Stimulated activated CD4-positive, alpha-beta T cell treated with anti-CD3 and anti-CD28 coated beads, Interleukin-15, amount 100 ng/mL, for 24 hours (primary cell): ENCODE measurements around the gene IQSEC1.

Experiments
- DNase-seq: peaks from one replicate; pipeline ENCODE4 v3.0.0-alpha.2; 2020

The IQSEC1 gene

DNA sequence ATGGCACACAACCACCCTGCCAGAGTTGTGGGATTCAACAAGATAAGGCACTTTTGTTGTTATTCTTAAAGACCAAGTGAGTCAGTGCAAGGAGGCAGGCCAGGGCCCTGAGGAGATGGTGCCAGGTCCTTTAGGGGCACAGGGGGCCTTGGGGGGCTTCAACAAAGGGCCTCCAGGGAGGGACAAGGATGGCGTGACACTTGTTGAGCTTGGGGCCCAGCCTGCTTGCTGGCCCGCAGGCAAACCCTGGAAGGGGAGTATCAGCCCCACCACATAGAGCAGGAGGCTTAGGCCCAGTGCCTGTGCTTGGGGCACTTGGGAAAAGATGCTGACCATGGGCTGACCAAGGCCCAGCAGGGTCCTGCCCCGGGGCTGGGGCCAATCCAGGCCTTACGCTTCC lies 5.5 kb downstream of the IQSEC1 start:
- DNase-seq = no peak

DNA sequence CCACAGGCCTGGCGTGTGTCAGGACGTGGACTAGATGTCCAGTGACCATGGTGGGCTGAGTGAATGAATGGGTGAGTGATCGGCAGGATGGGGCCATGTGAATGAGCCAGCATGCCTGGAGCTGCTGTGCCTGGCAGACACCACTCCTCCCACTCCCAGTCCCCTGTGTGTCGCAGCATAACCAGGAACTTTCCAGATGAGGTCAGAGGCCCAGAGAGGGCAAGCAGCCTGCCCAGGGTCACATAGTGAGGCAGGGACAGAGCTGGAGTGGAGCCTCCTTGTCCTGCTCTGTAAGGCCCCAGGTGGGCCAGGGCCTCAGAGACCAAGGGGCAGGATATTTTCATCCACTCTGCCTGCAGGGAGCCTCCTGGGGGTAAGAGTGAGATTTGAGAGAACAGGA lies 6.4 kb downstream of the IQSEC1 start:
- no peak for DNase-seq

DNA sequence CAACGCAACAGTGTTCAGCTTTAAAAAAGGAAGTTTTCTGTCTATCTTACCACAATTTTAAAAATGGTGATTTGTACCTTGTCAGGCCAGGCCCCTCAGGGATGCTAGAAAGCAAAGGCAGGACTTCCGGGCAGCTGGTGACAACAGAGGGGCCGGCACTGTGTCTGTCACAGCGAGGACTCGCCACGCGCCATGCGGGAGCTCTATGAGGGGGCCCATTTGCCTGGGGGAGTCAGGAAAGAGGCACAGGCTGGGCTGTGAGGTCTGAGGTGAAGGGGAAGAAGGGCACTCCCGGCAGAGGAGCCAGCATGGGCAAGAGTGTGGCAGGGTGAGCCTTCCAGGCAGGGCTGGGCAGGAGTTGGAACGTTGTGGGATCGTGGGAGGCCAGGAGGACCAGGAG lies 7.0 kb downstream of the IQSEC1 start:
- DNase-seq = no peak

DNA sequence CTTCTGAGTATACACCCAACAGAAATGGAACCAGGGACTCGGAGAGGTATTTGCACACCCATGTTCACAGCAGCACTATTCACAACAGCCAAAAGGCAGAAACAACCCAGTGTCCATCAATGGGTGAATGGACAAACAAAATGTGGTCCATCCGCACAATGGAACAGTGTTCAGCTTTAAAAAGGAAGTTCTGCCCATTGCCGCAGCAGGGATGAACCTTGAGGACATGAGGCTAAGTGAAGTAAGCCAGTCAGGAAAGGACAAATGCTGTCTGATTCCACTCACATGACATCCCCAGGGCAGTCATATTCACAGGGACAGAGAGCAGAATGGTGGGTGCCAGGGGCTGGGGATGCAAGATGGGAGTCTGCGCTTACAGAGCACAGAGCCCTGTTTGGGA lies 7.5 kb downstream of the IQSEC1 start:
- no peak for DNase-seq

DNA sequence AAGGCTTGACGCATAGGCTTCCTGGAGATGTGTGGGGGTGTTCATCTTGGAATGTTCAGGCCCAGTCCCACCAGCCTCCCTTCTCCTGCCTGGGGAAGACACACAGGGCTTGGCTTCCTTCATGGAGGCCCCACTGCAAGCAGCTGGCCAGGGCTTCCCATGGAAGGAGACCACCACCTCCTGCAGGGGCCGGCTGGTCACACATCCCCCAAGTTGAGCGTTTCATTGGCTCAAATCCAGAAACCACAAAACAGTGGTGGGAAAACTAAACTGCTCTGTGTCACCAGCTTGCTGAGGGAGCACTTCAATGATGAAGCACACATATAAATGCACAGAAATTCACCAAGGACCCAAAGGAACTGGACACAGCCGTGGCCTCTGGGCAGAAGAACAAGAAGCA lies 8.3 kb downstream of the IQSEC1 start:
- no peak for DNase-seq

DNA sequence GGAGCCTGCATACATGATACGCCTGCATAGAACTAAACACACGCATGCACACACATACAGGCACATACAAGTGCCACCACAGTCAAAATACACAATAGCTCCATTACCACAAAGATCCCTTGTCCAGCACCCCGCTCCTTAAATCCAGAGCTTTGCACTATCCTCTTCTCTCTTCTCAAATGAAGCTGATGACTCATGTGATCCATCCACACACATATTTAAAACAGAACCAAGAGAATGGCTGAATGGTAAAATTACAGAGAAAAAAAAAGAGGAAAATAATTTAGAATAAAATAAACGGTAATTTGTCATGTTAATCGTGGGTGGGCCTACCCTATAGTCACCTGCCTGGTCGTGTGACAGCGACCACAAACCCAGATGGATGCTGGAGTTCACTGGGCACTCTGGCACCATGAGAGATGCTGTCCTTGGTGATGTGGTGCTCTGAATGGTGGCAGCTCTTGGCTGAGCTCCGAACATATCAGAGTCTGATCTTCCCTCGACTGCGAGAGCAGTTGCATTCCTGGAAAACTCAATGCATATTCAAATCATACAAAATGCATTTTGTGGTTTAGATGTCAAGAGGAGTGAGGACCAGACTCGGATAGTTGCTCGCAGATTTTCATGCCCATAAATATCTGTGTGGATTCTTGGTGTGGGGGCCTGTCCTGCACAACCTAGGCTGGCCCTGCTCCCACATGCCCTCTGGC lies 8.9 kb downstream of the IQSEC1 start:
- no peak for DNase-seq

DNA sequence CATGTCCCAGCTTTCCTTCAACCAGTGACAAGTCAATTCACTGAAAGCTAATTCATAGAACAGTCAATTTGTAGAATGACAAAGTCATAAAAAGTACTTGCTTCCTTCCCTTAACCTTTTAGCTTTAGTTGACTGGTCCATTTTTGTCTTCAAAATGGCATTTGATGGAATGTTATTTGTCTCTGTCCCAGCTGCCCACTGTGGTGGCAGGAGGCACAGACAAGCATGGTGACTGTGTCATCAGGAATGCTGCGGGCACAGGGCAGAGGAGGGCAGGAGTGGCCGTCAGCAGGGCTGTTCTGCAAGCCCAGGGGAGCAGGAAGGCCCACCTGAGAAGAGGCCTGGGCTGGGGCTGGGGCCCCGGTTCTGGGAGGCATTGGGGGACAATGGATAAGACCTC lies 10.0 kb downstream of the IQSEC1 start:
- no peak for DNase-seq

DNA sequence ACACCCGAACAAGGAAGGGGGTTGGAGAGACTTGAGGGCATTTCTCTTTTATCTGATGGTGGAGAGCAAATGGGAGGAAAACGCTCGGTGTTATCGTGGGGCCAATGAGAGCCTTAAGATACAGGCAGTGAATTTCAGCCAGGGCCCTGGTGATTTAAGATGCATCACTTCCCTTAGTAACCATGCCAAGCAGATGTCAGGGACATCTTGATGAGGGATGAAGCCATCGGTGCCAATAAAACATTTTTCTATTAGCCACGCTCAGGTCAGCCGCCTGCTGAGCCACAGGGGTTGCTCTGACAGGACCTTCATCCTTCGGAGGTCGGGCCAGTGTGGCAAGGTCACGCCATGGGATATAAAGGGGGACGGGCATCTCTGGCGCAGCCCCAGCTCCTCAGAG lies 10.6 kb downstream of the IQSEC1 start:
- DNase-seq = no peak

DNA sequence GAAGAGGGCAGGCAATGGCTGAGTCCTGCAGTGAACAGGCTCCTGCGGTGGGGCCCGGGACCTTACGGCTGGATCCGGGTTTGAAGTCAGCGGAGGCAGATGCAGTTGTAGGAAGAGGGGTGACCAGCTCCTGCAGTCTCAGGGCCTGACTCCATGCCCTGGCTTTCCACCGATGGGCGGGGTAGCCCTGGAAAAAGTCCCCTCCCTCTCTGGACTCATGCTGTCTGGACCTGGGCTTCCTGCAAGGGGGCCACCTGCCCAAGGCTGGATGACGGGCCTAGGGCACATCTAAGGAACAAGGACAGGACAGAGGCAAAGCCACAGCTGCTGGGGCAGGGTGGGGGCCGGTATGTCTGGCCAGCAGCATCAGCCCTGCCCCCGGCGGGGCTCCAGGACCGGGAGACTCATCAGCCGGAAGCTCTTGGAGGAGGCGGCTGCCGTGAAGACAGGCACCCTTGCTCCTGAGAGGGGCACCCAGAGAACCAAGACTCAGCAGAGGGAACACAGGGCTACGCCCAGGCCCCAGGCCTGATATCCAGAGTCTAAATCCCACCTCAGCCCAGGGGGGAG lies 12.8 kb downstream of the IQSEC1 start:
- DNase-seq = no peak

DNA sequence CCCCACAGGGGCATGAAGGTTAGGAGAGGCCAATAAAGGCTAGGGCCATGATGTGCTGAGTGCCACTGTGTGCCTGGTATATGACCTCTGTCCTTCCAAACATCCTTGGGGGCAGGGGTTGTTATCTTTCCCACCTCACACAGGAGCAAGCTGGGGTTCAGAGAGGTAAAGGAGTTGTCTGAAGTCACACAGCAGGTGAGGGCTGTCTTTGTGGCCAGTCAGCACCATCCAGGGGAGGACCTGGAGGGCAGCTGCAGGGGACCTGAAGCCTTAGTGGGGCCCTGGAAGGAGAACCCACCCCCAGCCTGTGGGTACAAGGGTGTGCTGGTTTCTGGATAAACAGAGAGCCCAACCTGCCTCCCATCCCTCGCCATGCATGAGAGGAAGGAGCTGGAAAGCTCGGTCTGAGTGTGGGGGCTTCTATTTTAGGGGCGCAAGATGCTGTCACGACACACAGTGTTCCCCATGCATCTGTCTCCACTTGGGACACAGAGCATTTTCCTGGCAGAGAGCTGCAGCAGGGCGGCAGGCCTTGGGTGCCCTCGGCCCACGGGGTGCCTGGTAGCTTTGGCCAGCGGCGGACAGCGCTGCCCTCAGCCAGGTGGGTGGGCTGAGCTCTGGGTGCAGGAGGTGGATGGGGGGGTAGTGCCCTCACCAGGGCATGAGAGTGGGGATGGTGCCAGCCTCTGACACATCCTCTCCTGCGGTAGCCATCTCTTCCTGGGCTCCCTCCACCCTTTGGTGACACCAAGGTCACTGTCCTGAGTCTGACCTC lies 14.7 kb downstream of the IQSEC1 start:
- DNase-seq = no peak

DNA sequence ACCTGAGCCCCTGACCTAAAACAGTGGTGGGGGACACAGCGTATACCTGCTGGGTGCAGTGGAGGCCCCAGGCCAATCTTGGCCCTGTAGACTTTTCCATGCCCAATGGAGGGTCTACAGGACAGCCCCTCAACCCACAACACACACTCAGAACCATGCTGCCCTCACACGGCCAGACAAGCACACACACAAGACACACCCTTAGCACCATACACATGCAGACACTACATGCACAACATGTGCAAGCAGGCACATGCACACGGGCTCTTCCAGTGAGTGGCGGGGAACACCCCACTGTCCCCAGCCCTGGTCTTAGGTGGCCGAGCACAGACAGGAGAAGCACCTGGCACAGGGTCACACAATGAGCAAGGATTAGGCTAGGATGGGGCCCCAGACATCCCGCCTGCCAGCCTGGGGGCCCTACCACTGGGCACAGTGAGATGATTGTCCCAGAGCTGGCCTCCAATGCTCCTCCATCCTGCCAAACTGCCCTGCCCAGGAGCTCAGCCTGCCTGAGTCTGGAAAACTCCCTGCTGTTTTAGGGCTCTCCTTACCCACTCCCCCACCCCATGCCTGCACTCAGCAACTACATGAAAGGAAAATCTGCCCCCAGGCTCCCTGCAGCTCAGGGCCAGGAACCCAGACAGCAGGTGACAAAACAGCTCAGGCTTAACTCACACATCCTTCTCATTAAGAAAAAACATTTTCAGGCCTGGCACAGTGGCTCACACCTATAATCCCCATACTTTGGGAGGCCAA lies 15.8 kb downstream of the IQSEC1 start:
- no peak for DNase-seq

DNA sequence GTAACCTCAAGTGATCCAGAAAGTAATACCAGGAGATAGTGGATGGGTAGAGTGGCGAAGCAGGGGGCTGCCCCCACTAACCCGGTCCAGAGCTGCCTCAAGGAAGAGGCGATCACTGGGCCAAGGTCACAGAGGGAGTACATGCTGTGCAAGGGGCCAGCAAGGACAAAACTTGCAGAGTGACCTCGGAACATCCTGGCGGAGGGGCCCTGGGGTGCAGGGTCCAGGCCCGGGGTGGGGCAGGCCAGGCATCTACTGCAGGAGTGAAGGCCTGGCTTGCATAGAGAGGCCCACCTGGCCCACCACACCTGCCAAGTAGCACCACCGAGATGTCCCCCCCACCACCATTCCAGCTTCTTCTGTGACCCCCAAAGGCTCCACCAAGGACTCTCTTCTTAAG lies 17.6 kb downstream of the IQSEC1 start:
- DNase-seq = no peak

DNA sequence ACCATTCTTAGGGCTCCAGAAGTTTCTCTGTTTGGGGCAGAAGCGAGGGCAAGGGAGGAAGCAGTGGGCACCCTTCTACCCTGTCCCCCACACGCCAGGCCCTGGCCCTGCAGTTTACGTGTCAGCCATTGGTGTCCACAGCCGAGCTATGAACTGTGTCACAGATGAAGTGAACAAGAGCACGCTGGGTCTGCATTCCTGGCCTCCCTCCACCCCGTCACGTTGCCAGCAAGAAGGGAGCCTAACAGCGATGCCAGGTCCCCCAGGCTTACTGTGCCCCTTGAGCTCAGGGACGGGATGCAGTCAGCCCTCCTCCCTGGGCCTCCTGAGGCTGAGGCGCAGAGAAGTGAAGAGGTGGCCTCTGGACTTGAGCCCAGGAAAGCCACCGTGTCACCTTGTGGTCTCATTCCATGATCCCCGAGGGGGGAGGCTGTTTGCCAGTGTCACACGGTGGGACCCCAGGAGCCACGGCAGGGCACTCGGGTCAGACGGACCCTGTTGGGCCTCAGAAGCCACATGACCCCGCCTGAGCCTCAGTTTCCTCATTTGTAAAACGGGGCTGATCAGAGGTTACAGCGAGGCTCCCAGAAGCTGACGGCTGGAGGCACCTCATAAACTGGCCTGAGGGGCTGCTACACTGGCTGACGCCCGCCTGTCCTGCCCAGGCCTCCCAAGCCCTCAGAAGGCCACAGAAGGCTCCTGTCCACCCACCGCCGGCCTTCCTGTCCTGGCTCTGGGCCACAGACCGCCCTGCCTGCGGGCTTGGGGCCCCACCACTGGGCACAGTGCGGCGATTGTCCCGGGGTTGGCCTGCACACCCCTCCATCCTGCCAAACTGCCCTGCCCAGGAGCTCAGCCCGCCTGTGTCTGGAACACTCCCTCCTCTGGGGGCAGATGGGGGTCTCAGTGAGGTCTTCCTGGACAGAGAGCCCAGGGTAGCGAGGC lies 18.6 kb downstream of the IQSEC1 start:
- DNase-seq = no peak

DNA sequence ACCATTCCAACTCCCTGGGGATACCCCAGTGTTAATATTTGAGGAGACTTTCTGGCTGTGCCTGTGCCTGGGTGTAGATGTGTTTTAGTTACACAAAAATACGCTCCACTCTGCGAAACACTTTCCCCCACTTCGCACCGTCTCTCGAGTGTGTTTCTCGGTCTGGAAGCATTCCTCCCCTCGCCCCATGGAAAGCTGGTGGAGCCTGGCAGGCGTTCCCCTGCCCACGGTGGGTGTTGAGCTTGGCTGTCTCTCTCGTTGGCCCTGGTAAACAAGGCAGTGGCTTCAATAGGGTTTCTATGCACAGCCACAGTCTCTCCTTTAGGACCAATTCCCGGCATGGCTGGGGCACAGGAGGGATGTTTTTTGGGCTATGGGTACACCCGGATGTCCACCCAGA lies 19.3 kb downstream of the IQSEC1 start:
- no peak for DNase-seq

DNA sequence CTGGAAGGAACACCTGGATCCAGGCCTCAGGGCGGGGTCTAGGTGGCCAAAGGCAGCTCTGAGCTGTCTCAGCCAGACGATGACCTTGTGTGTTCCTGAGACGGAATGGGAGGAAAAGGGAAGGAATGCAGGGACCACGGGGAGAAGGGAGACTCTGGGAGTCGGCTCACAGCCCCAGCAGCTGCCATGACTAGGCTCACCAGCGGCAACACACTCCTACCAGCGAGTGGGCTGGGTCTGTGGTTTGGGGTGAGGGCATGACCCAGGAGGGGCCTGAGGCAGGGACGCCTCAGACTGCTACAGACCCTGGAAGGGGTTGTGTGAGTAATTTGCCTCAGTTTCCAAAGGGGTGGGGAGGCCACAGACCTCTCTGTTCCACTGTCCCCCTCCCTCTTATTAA lies 19.8 kb downstream of the IQSEC1 start:
- DNase-seq = no peak

DNA sequence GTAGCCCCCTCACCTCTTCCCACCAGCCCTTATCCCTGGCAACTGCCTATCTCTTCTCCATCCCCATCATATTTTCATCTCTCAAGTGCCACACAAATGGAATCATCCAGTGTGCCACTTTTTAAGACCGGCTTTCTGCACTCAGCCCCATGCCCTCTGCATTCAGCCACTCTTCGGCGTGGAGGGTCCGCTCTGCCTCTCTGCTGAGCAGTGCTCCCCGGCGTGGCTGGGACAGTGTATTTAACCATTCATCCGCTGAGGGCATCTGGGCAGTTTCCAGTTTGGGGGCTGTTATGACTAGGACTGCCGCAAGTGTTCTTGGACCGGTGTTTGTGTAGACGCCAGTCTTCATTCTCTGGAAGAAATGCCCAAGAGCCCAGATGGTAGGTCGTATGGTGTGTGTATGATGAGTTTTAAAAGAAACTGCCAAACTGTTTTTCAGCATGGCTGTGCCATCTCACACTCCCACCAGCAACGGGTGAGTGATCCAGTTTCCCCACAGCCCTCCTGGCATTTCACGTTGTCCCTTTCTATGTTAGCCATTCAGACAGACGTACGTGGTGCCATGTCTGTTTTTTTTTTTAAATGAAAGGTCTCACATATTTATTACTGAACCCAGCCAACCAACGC lies 20.9 kb downstream of the IQSEC1 start:
- DNase-seq = no peak

DNA sequence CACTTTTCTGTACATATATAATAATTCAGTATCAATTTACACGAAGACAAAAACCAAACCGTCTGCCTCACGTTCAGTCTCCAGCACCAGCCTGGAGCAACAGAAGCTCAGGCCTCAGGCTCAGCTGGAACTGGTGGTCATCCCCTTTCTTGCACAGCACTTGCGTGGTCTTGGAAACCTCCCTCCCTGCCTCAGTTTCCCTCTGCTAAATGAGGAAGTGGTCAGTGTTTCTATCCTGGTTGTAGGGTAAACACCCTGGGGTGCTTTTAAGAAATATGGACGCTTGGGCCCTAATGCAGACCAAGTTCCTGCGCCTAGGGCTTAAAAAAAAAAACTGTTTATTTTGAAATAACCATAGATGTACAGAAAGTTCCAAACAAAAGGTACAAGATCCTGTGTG lies 21.6 kb downstream of the IQSEC1 start:
- no peak for DNase-seq

DNA sequence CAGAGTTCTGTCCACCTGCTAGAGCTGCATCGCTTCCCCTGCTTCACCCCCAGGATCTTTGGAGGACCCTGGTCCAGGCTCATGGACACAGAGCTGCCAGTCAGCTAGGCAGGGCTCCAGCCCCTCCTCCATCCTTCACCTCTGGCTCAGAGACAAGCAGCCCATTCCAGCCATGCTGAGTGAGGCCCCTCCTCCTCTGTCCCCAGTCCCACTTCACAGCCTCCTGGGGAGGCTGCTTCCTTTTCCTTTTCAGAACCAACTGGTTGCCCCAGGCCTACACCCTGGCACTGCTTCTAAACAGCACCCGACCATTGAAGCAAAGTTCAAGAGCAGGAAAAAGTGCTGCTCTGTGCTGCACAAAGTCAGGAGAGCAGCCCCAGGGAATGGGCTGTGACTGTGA lies 22.2 kb downstream of the IQSEC1 start:
- no peak for DNase-seq

DNA sequence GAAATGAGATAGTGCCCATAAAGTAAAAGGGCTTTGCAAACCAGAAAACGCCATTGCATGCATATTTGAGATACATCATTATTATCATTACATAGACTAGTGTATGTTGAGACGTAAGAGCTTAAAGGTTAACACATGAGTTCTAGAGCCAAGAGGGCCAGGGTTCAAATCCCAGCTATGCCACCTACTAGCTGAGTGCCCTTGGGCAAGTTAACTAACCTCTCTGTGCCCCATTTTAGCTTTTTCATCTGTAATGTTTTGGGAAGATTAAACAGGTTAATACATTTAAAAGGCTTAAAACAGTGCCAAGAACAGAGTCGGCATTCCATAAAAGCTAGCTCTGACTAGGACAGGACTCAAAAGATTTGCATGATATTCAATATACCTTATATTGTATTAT lies 22.8 kb downstream of the IQSEC1 start:
- no peak for DNase-seq

DNA sequence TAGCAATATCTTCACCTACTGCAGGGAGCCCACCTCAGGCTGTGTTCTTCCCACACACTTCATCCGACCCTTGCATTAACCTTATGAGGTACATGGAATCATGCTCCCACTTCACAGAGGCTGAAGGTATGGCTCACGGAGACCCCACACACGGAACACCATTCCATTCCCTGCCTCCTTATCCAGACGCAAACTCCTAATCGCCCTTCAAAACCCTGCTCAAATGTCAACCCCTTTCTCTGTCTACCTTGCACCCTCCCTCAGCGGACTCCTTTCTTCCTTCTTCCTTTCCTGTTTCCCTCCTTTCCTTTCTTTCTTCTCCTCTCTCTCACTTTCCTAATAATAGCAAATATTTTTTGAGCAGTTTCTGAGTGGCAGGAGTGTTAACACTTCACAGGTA lies 23.8 kb downstream of the IQSEC1 start:
- DNase-seq = no peak

DNA sequence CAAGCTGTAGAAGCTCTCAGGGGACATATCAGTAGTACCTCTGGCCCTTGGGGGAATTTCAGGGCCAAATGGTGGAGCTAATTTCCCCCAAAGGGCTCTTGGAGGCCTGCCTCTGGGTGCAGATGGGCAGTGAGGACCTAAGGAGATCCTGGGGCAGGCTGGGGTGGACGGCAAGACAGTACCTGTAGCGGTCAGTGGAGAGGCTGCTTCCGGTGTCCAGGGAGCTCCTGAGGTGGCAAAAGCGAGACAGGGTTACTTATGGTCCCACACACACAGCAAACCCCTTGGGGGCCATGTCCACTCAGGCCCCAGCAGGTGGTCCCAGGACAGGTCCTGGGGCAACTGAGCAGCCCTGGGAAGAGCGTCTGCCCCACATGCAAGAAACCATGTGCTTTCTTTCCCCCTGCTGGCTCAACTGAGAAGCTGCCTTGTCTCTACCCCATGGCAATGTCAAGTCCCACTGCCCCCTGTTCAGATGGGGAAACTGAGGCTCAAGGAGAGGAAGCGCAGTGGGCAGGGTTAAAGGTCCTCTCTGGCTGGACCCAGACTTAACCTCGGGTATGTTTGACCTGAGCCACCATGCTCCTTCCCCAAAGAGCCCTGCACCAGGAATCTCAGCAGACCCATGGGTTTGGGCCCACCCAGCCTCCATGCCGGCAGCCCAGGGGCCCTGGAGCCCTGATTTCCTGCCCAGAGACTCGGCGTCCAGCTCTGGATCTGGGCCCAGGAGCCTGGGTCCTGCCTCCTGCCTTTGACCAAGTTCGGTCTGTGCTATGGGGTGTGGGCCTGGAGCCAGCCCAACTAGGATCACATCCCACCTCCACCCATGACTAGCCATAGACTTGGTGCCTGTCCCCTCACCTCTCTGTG lies 25.7 kb downstream of the IQSEC1 start:
- DNase-seq = no peak
